ENCODE measurements around the gene LCLAT1.
"Not testable (repeated sequence)": the region's sequence is repeated elsewhere in the genome, so short reads cannot be mapped to it uniquely, and the experiment has no call there.

LCLAT1 gene

DNA sequence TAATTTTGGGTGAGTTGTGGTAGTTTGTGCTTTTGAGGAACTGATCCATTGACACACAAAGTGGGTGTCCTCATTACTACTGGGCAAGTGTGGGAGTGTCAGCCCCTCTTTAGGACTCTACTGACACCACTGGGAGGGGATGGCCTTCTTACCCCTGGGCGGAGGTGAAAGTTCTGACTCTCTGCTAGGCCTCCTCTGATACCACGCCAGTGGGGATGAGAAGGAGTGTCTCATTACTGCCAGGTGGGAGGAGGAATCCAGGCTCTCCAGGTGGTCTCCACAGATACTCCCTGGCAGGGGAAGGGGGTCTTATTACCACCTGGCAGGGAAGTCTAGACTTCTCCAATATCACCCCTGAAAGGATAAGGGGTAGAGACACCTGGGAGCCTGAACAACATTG is 9.1 kb downstream of the LCLAT1 start:
- no peak for DNase-seq

DNA sequence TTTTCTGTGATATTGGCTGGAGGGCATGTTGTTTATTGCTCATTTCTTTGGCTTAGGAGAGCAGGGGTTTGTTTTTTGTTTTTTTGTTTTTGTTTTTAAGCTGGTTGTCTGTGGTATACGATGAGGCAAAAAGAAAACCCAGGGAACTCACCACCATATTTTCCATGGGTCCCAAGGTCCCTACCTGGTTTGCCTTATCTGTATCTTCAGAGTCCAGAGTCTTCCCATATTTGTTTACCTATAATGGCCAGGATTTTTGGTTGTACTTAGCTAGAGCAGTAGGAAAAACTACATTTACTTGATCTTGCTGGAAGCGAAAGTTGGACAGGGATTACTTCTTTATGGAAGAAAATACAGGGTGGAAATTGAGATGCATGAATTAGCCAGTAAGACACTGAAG is 9.5 kb downstream of the LCLAT1 start:
- no peak for DNase-seq

DNA sequence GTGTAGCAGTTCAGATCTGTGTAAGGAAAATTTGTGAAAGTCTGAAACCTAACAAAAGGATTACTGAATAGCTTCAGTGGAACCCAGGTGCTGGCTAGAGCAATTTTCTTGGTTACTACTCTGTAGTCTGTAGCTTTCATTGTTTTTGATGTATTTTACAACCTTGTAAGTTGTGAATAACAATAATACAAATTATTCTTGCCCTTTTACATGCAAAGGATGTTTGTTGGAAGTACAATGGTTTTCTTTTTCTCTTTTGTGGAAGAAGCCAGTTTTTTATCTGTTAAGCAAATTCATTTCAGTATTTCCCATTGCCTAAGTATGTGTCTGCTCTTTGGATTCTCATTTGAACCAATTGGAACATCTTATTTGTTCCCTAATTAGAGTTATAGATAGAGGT is 10.2 kb downstream of the LCLAT1 start:
- no peak for DNase-seq

DNA sequence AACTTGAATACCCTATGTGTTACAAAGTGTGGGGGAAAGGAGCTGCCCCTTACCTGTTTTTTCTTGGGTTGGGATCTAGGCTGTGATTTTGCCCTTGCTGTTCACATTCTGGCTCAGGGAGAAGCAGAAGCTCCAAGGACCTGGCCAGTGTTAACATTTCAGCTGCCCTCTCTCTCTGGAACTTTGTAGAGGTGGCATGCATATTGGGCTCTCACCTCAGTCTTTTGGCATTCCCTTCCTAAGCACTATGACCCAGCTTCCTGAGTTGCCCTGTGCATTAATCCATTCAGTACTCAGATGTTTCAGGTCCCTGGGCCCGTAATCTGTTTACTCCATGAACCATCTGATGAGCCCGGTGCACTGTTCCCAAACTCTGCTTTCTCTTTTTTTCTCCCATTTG is 12.1 kb downstream of the LCLAT1 start:
- DNase-seq = no peak

DNA sequence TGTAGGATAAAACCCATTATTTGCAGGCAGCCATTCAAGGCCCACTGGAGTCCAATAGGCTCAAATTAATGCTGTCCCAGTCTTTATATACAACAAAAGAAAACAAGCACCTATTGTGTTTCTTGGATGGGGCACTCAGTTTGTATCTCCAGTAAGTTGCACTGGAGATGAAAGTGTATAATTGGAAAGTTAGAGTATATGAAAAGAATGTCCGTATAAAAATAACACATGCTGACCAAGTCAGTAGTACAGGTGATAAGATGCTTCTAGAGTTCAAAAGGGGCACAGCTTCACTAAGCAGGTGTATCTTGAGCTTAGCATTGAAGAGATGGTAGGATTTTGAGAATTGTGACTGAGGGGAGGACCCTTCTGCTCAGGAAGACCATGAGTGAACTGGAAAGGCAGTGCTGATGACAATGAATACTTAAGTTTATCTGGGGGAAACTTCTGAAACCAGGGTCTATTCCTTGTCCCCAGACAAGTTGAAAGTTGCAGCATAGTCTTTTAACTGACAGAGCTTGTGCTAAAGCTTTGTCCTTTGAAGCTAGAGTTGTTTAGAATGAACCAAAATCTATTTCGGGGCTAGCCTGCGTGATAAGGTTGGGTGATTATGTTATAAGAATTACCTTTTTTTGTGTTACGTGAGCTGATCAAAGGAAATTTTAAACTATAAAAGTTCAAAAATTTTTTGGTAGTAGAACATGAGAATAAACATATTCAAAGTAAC is 15.2 kb downstream of the LCLAT1 start:
- DNase-seq = no peak

DNA sequence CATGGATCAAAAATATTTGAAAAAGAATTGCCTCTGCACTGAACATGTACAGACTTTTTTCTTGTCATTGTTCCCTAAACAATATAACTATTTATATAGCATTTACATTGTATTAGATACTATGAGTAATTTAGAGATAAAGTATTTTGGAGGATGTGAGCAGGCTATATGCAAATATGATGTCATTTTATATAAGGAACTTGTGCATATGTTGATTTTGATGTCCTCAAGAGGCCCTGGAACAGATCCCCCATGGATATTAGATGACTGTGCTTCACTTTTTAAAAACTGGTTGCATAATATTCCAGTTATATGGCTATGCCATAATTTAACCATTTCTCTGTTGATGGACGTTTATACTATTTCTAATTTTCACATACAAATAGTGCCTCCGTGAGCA is 16.5 kb downstream of the LCLAT1 start:
- DNase-seq = no peak

DNA sequence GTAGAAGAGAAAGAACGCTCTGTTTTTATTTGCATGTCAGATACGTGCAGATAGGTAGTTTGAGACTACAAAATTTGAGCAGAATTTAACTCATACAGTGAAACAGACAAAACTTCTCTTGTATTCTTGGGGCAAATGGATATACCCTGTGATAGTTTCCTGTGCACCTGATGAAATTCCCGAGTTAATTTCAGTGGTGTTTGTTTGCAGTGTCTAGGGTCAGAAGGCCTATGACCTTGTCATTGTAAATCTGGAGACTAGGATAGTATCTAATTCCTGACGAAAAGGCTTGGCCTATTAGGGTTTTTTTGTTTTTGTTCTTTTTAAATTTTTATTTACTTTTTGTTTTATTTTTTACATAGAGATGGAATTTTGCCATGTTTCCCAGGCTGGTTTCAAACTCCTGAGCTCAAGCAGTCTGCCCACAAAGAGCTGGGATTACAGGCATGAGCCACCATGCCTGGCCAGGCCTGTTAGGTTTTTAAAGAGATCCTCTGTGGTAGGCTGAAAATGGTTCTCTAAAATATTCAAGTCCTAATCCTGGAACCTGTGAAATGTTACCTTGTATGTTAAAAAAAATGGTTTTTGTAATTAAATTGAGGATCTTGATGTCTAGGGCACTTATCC is 17.6 kb downstream of the LCLAT1 start:
- DNase-seq = no peak

DNA sequence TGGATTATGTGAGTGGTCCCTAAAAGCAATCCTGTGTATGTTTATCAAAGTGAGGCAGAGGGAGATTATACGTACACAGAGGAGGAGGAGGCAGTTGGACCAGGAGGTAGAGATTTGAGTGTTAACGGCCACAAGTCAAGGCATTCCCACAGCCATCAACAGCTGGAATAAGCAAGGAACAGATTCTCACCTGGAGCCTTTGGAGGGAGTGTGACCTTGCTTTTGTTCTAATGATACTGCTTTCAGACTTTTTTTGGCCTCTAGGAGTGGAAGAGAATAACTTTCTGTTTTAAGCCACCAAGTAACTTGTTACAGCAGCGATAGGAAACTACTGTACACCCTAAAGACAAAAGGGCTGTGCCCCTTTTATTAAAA is 18.1 kb downstream of the LCLAT1 start:
- no peak for DNase-seq

DNA sequence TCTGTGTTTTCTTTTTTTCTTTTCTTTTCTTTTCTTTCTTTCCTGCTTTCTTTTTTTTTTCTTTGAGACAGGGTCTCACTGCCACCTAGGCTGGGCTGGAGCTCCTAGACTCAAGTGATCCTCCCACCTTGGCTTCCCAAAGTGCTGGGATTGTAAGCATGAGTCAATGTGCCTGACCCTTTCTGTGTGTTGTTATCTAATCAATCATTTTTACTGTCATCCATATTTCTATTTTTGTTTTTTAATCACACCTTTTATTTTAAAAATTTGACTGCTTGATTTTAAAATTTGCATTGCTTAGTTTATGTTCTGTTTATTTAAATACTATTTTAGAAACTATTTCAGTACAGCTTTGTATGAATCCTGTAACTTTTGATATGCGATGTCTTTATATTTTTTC is 19.2 kb downstream of the LCLAT1 start:
- DNase-seq = no peak

DNA sequence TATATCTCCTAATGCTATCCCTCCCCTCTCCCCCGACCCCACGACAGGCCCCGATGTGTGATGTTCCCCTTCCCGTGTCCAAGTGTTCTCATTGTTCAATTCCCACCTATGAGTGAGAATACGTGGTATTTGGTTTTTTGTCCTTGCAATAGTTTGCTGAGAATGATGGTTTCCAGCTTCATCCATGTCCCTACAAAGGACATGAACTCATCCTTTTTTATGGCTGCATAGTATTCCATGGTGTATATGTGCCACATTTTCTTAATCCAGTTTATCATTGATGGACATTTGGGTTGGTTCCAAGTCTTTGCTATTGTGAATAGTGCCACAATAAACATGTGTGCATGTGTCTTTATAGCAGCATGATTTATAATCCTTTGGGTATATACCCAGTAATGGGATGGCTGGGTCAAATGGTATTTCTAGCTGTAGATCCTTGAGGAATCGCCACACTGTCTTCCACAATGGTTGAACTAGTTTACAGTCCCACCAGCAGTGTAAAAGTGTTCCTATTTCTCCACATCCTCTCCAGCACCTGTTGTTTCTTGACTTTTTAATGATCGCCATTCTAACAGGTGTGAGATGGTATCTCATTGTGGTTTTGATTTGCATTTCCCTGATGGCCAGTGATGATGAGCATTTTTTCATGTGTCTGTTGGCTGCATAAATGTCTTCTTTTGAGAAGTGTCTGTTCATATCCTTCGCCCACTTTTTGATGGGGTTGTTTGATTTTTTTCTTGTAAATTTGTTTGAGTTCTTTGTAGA is 20.2 kb downstream of the LCLAT1 start:
- not testable (repeated sequence) for DNase-seq

DNA sequence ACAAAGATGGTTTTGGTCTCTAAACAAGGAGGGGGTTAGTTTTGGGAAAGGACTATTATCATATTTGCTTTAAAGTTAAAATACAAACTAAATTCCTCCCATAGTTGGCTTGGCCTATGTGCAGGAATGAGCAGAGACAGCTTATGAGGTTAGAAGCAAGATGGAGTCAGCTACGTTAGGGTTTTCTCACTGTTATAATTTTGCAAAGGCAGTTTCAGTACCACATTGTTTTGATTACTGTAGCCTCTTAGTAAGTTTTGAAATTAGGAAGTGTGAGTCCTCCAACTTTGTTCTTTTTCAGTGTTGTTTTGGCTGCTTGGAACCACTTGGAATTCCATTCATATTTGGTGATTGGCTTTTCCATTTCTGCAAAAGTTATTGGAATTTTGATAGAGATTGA is 23.4 kb downstream of the LCLAT1 start:
- no peak for DNase-seq

DNA sequence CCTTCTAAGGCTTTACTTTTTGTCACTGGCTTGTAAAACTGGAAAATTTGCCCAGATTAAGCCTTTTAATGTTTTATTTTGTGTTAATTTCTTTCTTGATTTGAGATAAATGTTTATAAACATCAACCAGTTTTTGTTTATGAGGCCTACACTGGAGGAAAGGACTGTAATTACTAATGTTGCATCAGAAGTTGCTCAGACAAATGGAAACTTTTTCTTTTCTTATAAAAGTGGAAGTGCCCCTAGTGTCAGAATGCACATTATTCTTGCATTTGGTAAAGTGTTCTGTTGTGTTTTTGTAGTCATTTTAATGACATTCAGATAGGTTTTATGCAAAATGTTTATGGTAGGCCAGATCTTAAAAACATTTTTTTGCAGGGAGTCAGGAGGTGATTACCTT is 25.3 kb downstream of the LCLAT1 start:
- no peak for DNase-seq

DNA sequence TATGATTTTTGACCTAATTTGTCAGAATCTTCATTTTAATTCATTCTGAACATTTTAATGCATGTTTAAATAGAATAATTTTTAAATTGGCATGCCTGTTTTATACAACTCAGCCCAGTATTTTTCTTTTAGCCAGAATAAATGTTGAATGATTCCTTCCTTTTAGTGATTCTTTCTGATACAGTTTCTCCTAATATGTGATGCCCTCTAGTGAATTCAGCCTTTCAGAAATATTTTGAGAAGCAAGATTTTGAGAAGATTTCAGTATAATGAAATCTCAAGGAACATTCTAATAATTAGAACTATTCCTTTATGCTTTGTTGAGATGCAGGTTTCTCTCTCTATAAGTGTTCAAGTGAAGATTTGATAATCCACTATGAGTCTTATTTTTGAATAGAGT is 28.5 kb downstream of the LCLAT1 start:
- DNase-seq = no peak

DNA sequence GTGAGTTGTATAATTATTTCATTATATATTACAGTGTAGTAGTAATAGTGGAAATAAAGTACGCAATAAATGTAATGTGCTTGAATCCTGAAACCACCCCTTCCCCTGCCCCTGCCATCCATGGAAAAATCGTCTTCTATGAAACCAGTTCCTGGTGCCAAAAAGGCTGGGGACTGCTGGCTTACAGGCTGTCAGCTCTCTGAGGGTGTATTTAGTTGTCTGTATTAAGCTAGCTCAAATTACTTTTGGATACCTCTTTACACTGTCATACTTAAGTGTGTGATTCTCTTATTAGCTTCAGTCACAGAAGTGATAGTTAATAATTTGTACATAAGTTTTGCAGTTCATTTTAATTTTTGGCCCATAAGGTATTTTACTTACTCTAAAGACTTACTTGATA is 29.6 kb downstream of the LCLAT1 start:
- DNase-seq = no peak

DNA sequence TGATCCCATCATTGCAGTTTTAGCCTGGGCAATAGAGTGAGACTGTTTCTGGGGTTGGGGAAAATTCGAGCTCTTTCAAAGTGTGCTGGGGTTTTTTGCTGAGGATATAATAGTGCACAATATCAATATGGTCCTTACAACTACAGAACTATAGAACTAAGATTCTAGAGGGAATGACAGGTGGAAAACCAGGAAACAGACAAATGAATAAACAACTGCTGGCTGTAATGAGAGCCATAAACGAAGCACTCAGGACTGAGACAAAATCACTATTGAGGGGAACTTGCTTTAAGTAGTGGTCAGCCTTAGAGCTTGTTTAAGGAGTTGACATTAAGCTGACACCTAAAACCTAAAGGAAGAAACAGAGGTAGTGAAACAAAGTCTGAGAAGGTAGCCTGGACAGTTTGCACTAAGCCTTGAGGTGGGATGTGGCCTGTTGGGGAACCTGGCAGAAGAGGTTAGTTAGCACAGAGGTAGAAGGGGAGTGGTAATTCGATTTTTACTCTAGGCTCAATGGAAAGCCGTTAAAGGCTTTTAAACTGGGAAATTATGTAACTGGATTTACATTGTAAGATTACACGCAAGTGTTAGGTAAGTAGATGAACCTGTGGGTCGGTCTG is 33.8 kb downstream of the LCLAT1 start:
- DNase-seq = no peak

DNA sequence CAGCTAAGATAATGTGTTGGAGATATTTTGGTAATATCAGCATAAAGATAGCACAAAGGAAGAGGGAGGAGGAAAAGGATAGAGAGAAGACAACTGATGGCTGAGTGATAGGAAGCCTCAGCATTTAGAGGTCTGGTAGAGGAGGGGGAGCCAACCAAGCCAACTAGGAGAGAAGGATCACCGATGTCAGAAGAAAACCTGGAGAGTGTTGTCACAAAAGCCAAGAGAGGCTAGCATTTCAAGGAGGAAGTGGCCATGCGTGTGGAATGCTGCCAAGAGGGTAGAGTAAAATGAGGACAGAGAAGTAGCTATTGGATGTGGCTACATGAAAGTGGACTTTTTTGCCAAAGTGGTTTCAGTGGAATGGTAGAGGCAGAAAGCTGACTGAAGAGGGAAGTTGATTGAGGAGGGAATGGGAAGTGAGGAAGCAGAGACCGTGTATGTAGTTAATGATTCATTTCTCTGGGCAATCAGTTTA is 34.3 kb downstream of the LCLAT1 start:
- DNase-seq = no peak

DNA sequence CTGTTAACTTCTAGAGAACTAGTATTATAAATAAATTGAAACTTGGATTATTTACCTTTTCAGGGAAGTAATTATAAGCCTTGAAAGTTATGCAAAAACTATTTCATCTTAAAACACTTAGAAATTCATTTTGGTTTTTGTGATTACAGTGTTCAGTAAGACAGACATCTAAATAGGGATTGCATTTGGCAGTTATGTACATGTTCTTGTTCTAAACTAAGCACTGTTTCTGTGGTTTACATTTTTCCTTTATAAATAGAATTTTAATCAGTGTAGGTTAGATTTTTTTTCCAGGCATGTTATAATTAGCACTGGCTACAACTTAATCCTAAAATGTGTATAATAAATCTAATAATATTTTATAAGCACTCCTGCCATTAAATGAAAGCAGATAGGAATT is 35.0 kb downstream of the LCLAT1 start:
- DNase-seq = no peak

DNA sequence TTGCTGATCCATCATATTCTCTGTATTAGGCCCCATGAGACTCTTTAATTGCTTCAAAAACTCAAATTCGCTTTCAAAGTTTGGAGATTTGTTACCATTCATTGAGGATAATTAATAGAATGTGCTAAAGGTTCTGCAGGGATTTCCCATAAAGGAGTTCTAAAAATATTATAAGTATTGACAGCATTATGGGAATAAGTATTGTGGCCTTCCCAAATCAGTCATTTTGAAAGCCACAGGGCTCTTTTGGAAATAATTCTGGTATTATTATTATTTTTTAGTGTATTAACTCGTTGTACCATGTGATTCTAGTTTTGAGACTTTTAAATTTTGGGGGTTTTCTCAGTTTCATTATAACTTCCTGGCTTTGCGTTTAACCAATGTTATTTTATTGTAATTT is 37.1 kb downstream of the LCLAT1 start:
- no peak for DNase-seq

DNA sequence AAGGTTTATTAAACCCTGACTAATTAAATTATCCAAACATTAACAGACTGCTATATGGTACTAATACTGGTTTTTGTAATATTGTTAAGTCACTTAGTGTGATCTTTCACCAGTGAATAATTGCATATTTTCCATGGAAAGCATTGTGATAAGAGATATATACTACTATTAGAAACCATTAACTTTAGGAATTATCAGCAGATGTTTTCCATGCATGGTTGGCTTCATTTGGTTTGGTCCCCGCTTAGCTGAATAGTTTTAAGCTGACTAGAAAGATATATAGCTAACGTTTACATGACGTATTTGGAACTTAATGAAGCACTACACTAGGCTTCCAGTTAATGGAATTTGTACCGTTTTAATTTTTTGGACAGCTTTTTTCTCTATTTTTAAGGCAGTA is 37.9 kb downstream of the LCLAT1 start:
- DNase-seq = no peak

DNA sequence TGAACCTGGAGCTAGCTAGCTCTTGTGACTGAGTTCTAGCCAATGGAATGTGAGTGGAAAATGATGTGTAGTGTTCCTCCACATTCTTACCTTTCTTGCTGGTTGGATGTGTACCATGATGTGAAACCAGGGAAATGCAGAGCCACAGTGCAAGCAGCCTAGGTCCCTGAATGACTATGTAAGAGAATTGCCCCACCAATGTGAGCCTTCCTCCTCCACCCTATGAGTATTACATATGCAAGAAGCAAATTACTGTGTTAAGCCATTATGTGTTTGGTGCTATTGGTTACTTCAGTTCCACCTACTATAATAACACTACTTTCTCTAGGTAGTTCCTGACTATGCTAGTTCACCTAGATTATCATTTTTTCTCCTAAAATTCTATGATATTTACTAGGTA is 39.6 kb downstream of the LCLAT1 start:
- DNase-seq = no peak

DNA sequence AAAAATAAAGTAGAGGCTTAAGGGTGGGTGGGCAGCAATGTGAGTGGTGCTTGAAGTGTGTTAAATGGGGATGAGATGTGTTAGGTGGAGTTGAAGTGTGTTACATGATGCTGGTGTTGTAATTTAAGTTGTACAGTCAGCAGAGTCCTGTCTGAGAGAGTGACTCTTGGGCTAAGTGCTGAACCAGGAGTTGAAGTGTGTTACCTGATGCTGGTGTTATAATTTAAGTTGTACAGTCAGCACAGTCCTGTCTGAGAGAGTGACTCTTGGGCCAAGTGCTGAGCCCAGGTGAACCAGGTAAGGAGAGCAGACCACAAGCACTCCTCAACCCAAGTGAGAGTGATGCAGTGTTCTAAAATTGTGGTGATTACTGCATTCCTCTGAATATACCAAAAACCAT is 40.6 kb downstream of the LCLAT1 start:
- DNase-seq = no peak

DNA sequence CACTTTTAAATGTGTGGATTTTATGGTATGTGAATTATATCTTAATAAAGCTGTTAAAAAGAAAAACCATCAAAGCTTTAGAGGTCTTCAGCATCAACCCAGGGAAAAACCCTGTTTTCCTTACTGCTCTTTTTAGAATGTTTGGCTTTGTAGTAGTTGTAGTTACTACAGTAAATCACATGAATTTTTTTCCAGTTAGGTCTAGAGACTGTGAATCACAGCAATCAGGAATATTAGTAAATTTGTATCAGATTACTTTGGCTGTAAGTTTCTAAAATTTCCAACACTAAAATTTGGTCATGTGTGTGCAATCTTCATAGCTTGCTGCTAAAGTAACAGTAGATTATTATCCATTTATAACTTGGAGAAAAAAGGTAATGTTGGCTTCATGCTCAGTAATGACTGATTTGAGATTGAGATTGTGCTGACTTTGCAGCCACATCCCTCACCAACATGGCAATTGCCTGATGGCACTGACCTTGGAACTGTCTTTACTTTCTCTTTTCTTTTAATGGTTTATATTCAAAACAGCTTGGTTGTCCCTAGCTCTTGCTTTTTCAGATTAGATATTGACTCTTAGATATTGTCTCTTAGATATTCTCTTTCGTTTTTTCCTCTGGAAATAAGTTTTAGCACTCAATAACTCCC is 41.1 kb downstream of the LCLAT1 start:
- no peak for DNase-seq

DNA sequence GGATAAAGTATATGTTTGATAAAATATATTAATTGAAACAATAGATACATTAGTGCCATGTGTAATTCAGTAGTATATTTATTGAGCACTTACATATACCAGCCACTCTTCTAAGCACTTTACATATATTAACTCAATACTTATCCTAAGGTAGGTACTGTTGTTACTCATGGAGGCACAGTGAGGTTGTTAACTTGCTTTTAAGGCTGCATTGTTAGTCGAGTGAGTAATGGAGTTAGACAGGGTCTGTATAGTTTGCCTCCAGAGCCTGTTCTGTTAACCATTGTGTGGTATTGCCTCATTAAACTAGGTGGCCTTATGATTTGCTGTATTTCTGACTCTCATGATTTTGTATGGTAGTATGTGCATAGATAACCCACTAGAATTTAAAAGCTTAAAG is 44.2 kb downstream of the LCLAT1 start:
- DNase-seq = no peak
